ENCODE data around the gene DGKB.

The DGKB gene

DNA sequence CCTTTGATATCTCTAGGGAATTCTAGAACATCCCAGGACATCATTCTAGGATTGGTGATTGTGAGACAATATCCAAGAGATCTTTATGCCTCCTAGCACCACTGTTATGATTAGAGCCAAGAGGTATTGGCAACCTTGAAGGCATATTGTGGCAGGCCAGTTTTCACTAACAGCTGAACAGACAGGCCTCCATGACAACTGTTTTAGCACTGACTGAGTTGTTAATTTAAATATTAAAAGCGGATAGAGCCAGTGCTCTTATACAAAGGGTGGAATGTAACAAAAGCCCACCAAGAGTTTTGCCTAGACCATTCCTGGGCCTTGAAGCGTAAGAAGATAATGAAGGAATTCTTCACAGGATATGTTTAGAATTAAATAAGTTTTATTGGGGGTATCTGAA, 131.9 kb downstream of the DGKB start:
- TF ChIP-seq USF1 (IDR thresholded peaks at IDR 0.05): no peak
- TF ChIP-seq FOXM1 (IDR thresholded peaks at IDR 0.05; ENCODE audit: borderline replicate concordance, low read depth): no peak
- no peak for TF ChIP-seq YY1 (IDR thresholded peaks at IDR 0.05; ENCODE audit: low read depth)
- no peak for TF ChIP-seq TEAD4 (IDR thresholded peaks at IDR 0.05)
- TF ChIP-seq REST (IDR thresholded peaks at IDR 0.05; ENCODE audit: low read depth): no peak
- no peak for TF ChIP-seq TCF12 (IDR thresholded peaks at IDR 0.05; ENCODE audit: low read depth)
- no peak for TF ChIP-seq TAF1 (IDR thresholded peaks at IDR 0.05; ENCODE audit: low read depth)
- no peak for TF ChIP-seq NFIC (IDR thresholded peaks at IDR 0.05)
- TF ChIP-seq CEBPB (IDR thresholded peaks at IDR 0.05): no peak
- no peak for TF ChIP-seq ZBTB7A (IDR thresholded peaks at IDR 0.05; ENCODE audit: low read depth)
- no peak for TF ChIP-seq CREB1 (IDR thresholded peaks at IDR 0.05; ENCODE audit: low read depth)
- no peak for TF ChIP-seq RAD21 (IDR thresholded peaks at IDR 0.05; ENCODE audit: low read depth)
- no peak for TF ChIP-seq EP300 (IDR thresholded peaks at IDR 0.05; ENCODE audit: borderline replicate concordance)
- no peak for TF ChIP-seq EGR1 (IDR thresholded peaks at IDR 0.05)
- TF ChIP-seq MAX (IDR thresholded peaks at IDR 0.05): no peak

- TF ChIP-seq CEBPB (IDR thresholded peaks at IDR 0.05) (no peak), TCF12 (IDR thresholded peaks at IDR 0.05; ENCODE audit: low read depth) (no peak), ZBTB7A (IDR thresholded peaks at IDR 0.05; ENCODE audit: low read depth) (no peak), RAD21 (IDR thresholded peaks at IDR 0.05; ENCODE audit: low read depth) (no peak), YY1 (IDR thresholded peaks at IDR 0.05; ENCODE audit: low read depth) (no peak)
Measured at GRCh38 chr7:14769261-14769660, 133.3 kb downstream of the DGKB start.

DNA sequence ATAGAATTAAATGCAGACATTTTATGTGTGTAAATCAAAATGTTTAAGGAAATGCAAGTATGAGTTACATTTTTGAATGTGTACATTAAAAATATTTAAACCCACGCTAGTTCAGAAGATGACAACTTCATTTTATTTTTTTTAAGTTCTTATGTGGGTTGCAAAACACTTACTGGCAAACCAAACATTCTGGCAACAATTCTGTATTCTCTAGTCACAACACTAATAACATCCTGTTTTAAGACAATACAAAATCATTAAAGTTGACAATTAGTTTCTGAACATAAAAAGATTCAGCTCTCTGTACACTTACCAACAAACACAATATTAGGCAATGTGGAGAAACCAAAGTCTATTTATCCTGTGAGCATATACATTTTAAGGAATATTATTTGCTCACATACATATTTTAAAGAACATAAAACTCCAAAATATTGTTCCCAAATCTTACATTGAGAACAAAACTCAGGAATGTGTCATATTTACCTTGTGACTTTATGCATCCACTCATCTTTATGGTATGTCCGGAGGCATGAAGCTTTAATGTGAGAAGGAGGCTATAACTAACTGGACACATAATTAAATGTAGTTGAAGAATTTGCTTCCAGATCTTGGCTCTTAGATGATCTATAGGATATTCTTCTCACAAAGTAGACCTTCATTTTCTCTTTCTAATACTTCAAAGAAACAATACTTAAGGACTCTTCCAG, 134.7 kb downstream of the DGKB start:
- TF ChIP-seq EP300 (IDR thresholded peaks at IDR 0.05; ENCODE audit: borderline replicate concordance) (no peak), MAX (IDR thresholded peaks at IDR 0.05) (no peak), REST (IDR thresholded peaks at IDR 0.05; ENCODE audit: low read depth) (no peak), NFIC (IDR thresholded peaks at IDR 0.05) (no peak), EGR1 (IDR thresholded peaks at IDR 0.05) (no peak), TEAD4 (IDR thresholded peaks at IDR 0.05) (no peak), TCF12 (IDR thresholded peaks at IDR 0.05; ENCODE audit: low read depth) (no peak), YY1 (IDR thresholded peaks at IDR 0.05; ENCODE audit: low read depth) (no peak), CEBPB (IDR thresholded peaks at IDR 0.05) (no peak), FOXM1 (IDR thresholded peaks at IDR 0.05; ENCODE audit: borderline replicate concordance, low read depth) (no peak), TAF1 (IDR thresholded peaks at IDR 0.05; ENCODE audit: low read depth) (no peak), CREB1 (IDR thresholded peaks at IDR 0.05; ENCODE audit: low read depth) (no peak), USF1 (IDR thresholded peaks at IDR 0.05) (no peak), RAD21 (IDR thresholded peaks at IDR 0.05; ENCODE audit: low read depth) (no peak), ZBTB7A (IDR thresholded peaks at IDR 0.05; ENCODE audit: low read depth) (no peak)

DNA sequence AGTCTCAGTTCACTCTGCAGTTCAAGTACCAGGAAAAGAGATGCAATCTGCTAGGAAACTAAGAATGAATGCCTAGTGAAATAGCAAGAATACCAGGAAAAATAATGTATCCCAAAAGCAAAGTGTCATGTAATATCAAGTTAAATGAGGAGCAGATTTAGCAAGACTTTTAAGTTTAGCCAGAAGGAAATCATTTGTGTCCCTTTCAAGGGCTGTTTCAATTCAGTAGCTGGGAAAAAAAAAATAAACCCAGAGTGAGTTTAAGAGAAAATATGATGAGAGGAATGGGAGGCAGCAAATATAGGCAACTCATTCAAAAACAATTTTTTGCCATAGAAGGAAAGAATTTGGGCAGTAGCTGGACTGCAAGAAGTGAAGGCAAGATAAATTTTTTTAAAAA, 135.8 kb downstream of the DGKB start:
- TF ChIP-seq RAD21 (IDR thresholded peaks at IDR 0.05; ENCODE audit: low read depth) (no peak), TAF1 (IDR thresholded peaks at IDR 0.05; ENCODE audit: low read depth) (no peak), MAX (IDR thresholded peaks at IDR 0.05) (no peak), ZBTB7A (IDR thresholded peaks at IDR 0.05; ENCODE audit: low read depth) (no peak), CREB1 (IDR thresholded peaks at IDR 0.05; ENCODE audit: low read depth) (no peak), EP300 (IDR thresholded peaks at IDR 0.05; ENCODE audit: borderline replicate concordance) (no peak)

DNA sequence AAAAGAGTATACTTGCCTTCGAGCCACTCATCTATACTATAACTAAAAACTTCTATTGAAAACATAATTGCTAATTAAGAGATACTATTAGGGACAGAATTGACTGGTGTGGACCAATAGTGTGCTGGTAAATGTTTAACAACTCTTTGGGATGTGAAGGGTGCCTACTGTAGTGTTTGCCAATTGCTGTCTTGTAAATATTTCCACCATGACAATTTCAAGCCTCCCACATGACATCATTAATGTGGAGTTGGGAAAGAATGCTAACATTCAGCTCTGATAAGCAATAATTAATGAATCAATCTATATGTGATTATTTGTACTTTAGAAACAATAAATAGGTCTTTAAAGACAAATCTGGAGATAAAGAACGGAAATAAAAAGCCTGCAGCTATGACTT, 136.8 kb downstream of the DGKB start:
- TF ChIP-seq NFIC (IDR thresholded peaks at IDR 0.05): no peak
- no peak for TF ChIP-seq FOXM1 (IDR thresholded peaks at IDR 0.05; ENCODE audit: borderline replicate concordance, low read depth)
- TF ChIP-seq TCF12 (IDR thresholded peaks at IDR 0.05; ENCODE audit: low read depth): no peak
- TF ChIP-seq CREB1 (IDR thresholded peaks at IDR 0.05; ENCODE audit: low read depth): no peak

- TF ChIP-seq EP300 (IDR thresholded peaks at IDR 0.05; ENCODE audit: borderline replicate concordance): no peak
- TF ChIP-seq TCF12 (IDR thresholded peaks at IDR 0.05; ENCODE audit: low read depth): no peak
- TF ChIP-seq YY1 (IDR thresholded peaks at IDR 0.05; ENCODE audit: low read depth): no peak
- no peak for TF ChIP-seq ZBTB7A (IDR thresholded peaks at IDR 0.05; ENCODE audit: low read depth)
- TF ChIP-seq USF1 (IDR thresholded peaks at IDR 0.05): no peak
- no peak for TF ChIP-seq REST (IDR thresholded peaks at IDR 0.05; ENCODE audit: low read depth)
- no peak for TF ChIP-seq RAD21 (IDR thresholded peaks at IDR 0.05; ENCODE audit: low read depth)
- TF ChIP-seq CREB1 (IDR thresholded peaks at IDR 0.05; ENCODE audit: low read depth): no peak
- TF ChIP-seq CEBPB (IDR thresholded peaks at IDR 0.05): no peak
- TF ChIP-seq EGR1 (IDR thresholded peaks at IDR 0.05): no peak
- TF ChIP-seq TEAD4 (IDR thresholded peaks at IDR 0.05): no peak
- TF ChIP-seq NFIC (IDR thresholded peaks at IDR 0.05): no peak
Measured at GRCh38 chr7:14762561-14762960, 140.0 kb downstream of the DGKB start.

Data from Ishikawa (cell line).